WTC11 (cell line): ENCODE data around the gene YWHAH.

Experiments used
- CBFB ChIP-seq: sonication (generic); formaldehyde crosslinking; IDR thresholded peaks from 2 replicates; pipeline ENCODE4 v1.8.1; 2022; ENCODE audit warnings: mild to moderate bottlenecking, low read depth, missing genetic modification reagents
- CTCF ChIP-seq: fragments of 200-600 bp; IDR thresholded peaks from 2 replicates; pipeline ENCODE4 v1.8.0; 2022; ENCODE audit warnings: antibody characterized with exemption
- FOXJ3 ChIP-seq: sonication (generic); formaldehyde crosslinking; IDR thresholded peaks from 2 replicates; pipeline ENCODE4 v1.9.0; 2021; ENCODE audit warnings: missing genetic modification reagents, mild to moderate bottlenecking, borderline replicate concordance
- FOXP4 ChIP-seq: sonication (generic); formaldehyde crosslinking; IDR thresholded peaks from 2 replicates; pipeline ENCODE4 v1.8.0; 2022; ENCODE audit warnings: mild to moderate bottlenecking, missing genetic modification reagents
- RORB ChIP-seq: fragments of 250-450 bp; sonication (Bioruptor Pico); IDR thresholded peaks from 2 replicates; pipeline ENCODE4 v1.9.0; 2021; ENCODE audit warnings: mild to moderate bottlenecking
- ZNF263 ChIP-seq: sonication (generic); formaldehyde crosslinking; IDR thresholded peaks from 2 replicates; pipeline ENCODE4 v1.8.1; 2022; ENCODE audit warnings: low read depth, mild to moderate bottlenecking, moderate library complexity, missing genetic modification reagents
- ZNF512 ChIP-seq: sonication (generic); formaldehyde crosslinking; IDR thresholded peaks from 2 replicates; pipeline ENCODE4 v1.8.1; 2022; ENCODE audit warnings: missing genetic modification reagents, borderline replicate concordance
- ZNF532 ChIP-seq: fragments of 250-450 bp; sonication (Bioruptor Pico); IDR thresholded peaks from 2 replicates; pipeline ENCODE4 v1.9.0; 2021; ENCODE audit warnings: mild to moderate bottlenecking, borderline replicate concordance
- ZSCAN18 ChIP-seq: fragments of 250-450 bp; sonication (Bioruptor Pico); IDR thresholded peaks from 2 replicates; pipeline ENCODE4 v2.1.2; 2022; ENCODE audit warnings: mild to moderate bottlenecking, moderate library complexity

GRCh38 chr22:31921106-31921505 lies 23.2 kb upstream of the YWHAH start:
- TF ChIP-seq FOXP4 (CRISPR knock-in tag) (no peak), ZNF263 (CRISPR knock-in tag) (no peak), ZNF532 (CRISPR knock-in tag) (no peak), CTCF (no peak), ZSCAN18 (CRISPR knock-in tag) (no peak), FOXJ3 (CRISPR knock-in tag) (no peak), RORB (CRISPR knock-in tag) (no peak), ZNF512 (CRISPR knock-in tag) (no peak), CBFB (no peak)
